ENCODE measurements around the gene USP28.
A peak's percentile ranks its signal among the peaks of the same experiment; 100 is the strongest.

Gene USP28

DNA sequence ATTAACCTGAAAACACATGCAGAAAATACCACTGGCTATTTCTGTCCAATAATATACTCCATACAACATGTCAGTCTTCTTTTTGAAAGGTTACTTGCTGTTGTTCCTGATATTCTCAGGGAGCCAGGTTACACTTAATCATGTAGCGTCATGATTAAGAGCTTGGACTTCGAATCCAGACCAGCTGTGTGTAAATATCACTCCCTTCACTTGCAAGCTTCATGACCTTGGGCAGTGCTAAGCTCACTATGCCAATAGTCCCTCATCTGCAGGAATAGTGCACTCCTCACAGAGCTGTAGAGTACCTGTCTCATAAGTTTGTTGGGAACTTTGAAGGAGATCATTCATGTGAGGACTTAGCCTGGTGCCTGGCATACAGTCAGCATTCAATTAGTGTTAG, 31.1 kb upstream of the USP28 start (continued):
- TF ChIP-seq, protein P1, sequence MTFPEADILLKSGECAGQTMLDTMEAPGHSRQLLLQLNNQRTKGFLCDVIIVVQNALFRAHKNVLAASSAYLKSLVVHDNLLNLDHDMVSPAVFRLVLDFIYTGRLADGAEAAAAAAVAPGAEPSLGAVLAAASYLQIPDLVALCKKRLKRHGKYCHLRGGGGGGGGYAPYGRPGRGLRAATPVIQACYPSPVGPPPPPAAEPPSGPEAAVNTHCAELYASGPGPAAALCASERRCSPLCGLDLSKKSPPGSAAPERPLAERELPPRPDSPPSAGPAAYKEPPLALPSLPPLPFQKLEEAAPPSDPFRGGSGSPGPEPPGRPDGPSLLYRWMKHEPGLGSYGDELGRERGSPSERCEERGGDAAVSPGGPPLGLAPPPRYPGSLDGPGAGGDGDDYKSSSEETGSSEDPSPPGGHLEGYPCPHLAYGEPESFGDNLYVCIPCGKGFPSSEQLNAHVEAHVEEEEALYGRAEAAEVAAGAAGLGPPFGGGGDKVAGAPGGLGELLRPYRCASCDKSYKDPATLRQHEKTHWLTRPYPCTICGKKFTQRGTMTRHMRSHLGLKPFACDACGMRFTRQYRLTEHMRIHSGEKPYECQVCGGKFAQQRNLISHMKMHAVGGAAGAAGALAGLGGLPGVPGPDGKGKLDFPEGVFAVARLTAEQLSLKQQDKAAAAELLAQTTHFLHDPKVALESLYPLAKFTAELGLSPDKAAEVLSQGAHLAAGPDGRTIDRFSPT (tag by site-specific recombination; IDR thresholded peaks at IDR 0.05): no peak
- peak; percentile 74; the same call in 1 of the 2 replicates for TF ChIP-seq ZNF600 (tag by site-specific recombination; IDR thresholded peaks at IDR 0.05)
- no peak for TF ChIP-seq KLF10 (tag by site-specific recombination; IDR thresholded peaks at IDR 0.05)
- peak; percentile 79 for TF ChIP-seq WT1 (tag by site-specific recombination; IDR thresholded peaks at IDR 0.05)
- peak; percentile 69 for TF ChIP-seq TRIM28 (IDR thresholded peaks at IDR 0.05; ENCODE audit: borderline replicate concordance, low read length)
- TF ChIP-seq ZNF521 (tag by site-specific recombination; IDR thresholded peaks at IDR 0.05): no peak
- TF ChIP-seq, protein P2, sequence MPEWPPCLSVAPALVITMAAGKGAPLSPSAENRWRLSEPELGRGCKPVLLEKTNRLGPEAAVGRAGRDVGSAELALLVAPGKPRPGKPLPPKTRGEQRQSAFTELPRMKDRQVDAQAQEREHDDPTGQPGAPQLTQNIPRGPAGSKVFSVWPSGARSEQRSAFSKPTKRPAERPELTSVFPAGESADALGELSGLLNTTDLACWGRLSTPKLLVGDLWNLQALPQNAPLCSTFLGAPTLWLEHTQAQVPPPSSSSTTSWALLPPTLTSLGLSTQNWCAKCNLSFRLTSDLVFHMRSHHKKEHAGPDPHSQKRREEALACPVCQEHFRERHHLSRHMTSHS (tag by site-specific recombination; IDR thresholded peaks at IDR 0.05): no peak

DNA sequence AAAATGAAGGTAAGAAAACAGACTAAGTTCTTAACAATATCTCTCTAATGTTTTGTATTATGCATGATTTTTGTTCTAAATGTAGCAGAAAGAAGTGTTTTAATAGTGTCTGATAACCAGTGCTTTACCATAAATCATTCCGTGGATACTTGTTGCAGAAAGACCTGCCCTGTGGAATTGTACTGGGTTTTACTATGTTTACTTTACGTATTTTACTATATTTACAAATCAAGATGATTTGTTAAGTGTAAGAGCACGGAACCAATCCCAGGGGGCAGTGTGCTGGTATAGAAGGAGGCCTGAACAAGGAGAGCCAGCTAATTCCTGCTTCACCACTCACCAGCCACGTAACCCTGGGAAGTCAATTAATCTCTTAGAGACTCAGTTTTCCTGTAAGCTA, 30.7 kb upstream of the USP28 start:
- H3K4me3 ChIP-seq (ENCODE audit: low read depth, low read length): no peak overlapping the region
- H3K27ac ChIP-seq (ENCODE audit: extremely low read depth, low read depth, low read length): peak overlapping the region; percentile 54
- H3K9me3 ChIP-seq (ENCODE audit: control insufficient read depth, insufficient read depth, low read depth, low read length): no peaks in the 10 kb centered on the region
- H3K36me3 ChIP-seq (ENCODE audit: control insufficient read depth in 2 of 2, insufficient read depth in 1 of 2, low read length in 2 of 2): no peaks in the 10 kb centered on the region
- ChIA-PET POLR2A (interaction anchor here (0.9 kb wide), 1 partner anchor 31 kb away, joined by 3 read pairs; the partner anchor contains the start of gene USP28), CTCF (interaction anchor here (0.6 to 5.9 kb wide), 18 partner anchors 9 to 356 kb away, joined by 3 to 67 read pairs (median 4); partner anchors contain the start of gene HTR3A)
- peaks cover 18% of the 10 kb centered on the region for H3K4me1 ChIP-seq (ENCODE audit: control insufficient read depth, insufficient read depth, low read length)
- peak; percentile 96 for TF ChIP-seq ZNF843 (tag by site-specific recombination; IDR thresholded peaks at IDR 0.05)
- TF ChIP-seq KLF9 (tag by site-specific recombination; IDR thresholded peaks at IDR 0.05; ENCODE audit: low read depth): no peak
- TF ChIP-seq ZNF626 (tag by site-specific recombination; IDR thresholded peaks at IDR 0.05): no peak
- TF ChIP-seq OSR2 (tag by site-specific recombination; IDR thresholded peaks at IDR 0.05): peak; percentile 76
- TF ChIP-seq SP2 (tag by site-specific recombination; IDR thresholded peaks at IDR 0.05): 0 out of 2 replicates have a peak, but pooled peaks have one; percentile 5
- no peak for TF ChIP-seq ZNF48 (tag by site-specific recombination; IDR thresholded peaks at IDR 0.05)
- peak; percentile 23; the same call in 1 of the 2 replicates for TF ChIP-seq ZNF324 (tag by site-specific recombination; IDR thresholded peaks at IDR 0.05)
- no peak for TF ChIP-seq SP3 (tag by site-specific recombination; IDR thresholded peaks at IDR 0.05)
- TF ChIP-seq ZNF423 (tag by site-specific recombination; IDR thresholded peaks at IDR 0.05): no peak
- TF ChIP-seq, protein P3, sequence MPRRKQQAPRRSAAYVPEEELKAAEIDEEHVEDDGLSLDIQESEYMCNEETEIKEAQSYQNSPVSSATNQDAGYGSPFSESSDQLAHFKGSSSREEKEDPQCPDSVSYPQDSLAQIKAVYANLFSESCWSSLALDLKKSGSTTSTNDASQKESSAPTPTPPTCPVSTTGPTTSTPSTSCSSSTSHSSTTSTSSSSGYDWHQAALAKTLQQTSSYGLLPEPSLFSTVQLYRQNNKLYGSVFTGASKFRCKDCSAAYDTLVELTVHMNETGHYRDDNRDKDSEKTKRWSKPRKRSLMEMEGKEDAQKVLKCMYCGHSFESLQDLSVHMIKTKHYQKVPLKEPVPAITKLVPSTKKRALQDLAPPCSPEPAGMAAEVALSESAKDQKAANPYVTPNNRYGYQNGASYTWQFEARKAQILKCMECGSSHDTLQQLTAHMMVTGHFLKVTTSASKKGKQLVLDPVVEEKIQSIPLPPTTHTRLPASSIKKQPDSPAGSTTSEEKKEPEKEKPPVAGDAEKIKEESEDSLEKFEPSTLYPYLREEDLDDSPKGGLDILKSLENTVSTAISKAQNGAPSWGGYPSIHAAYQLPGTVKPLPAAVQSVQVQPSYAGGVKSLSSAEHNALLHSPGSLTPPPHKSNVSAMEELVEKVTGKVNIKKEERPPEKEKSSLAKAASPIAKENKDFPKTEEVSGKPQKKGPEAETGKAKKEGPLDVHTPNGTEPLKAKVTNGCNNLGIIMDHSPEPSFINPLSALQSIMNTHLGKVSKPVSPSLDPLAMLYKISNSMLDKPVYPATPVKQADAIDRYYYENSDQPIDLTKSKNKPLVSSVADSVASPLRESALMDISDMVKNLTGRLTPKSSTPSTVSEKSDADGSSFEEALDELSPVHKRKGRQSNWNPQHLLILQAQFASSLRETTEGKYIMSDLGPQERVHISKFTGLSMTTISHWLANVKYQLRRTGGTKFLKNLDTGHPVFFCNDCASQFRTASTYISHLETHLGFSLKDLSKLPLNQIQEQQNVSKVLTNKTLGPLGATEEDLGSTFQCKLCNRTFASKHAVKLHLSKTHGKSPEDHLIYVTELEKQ (tag by site-specific recombination; IDR thresholded peaks at IDR 0.05; ENCODE audit: borderline replicate concordance): peak; percentile 57; the same call in 1 of the 2 replicates
- TF ChIP-seq, protein P4, sequence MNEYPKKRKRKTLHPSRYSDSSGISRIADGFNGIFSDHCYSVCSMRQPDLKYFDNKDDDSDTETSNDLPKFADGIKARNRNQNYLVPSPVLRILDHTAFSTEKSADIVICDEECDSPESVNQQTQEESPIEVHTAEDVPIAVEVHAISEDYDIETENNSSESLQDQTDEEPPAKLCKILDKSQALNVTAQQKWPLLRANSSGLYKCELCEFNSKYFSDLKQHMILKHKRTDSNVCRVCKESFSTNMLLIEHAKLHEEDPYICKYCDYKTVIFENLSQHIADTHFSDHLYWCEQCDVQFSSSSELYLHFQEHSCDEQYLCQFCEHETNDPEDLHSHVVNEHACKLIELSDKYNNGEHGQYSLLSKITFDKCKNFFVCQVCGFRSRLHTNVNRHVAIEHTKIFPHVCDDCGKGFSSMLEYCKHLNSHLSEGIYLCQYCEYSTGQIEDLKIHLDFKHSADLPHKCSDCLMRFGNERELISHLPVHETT (tag by site-specific recombination; IDR thresholded peaks at IDR 0.05): no peak
- peak; percentile 83; the same call in 1 of the 2 replicates for TF ChIP-seq BCL11A (tag by site-specific recombination; IDR thresholded peaks at IDR 0.05; ENCODE audit: low read depth)
- no peak for TF ChIP-seq ZNF302 (tag by site-specific recombination; IDR thresholded peaks at IDR 0.05; ENCODE audit: low read depth)
- TF ChIP-seq, protein P5, sequence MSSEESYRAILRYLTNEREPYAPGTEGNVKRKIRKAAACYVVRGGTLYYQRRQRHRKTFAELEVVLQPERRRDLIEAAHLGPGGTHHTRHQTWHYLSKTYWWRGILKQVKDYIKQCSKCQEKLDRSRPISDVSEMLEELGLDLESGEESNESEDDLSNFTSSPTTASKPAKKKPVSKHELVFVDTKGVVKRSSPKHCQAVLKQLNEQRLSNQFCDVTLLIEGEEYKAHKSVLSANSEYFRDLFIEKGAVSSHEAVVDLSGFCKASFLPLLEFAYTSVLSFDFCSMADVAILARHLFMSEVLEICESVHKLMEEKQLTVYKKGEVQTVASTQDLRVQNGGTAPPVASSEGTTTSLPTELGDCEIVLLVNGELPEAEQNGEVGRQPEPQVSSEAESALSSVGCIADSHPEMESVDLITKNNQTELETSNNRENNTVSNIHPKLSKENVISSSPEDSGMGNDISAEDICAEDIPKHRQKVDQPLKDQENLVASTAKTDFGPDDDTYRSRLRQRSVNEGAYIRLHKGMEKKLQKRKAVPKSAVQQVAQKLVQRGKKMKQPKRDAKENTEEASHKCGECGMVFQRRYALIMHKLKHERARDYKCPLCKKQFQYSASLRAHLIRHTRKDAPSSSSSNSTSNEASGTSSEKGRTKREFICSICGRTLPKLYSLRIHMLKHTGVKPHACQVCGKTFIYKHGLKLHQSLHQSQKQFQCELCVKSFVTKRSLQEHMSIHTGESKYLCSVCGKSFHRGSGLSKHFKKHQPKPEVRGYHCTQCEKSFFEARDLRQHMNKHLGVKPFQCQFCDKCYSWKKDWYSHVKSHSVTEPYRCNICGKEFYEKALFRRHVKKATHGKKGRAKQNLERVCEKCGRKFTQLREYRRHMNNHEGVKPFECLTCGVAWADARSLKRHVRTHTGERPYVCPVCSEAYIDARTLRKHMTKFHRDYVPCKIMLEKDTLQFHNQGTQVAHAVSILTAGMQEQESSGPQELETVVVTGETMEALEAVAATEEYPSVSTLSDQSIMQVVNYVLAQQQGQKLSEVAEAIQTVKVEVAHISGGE (tag by site-specific recombination; conservative IDR thresholded peaks at IDR 0.05; ENCODE audit: low read depth): no peak
- TF ChIP-seq KLF8 (tag by site-specific recombination; IDR thresholded peaks at IDR 0.05): peak; percentile 52; the same call in 1 of the 2 replicates
- TF ChIP-seq, protein P6, sequence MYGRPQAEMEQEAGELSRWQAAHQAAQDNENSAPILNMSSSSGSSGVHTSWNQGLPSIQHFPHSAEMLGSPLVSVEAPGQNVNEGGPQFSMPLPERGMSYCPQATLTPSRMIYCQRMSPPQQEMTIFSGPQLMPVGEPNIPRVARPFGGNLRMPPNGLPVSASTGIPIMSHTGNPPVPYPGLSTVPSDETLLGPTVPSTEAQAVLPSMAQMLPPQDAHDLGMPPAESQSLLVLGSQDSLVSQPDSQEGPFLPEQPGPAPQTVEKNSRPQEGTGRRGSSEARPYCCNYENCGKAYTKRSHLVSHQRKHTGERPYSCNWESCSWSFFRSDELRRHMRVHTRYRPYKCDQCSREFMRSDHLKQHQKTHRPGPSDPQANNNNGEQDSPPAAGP (tag by site-specific recombination; IDR thresholded peaks at IDR 0.05): 0 out of 2 replicates have a peak, but pooled peaks have one; percentile 19
- TF ChIP-seq ZNF311 (tag by site-specific recombination; IDR thresholded peaks at IDR 0.05; ENCODE audit: borderline replicate concordance): no peak
- peak; percentile 81 for TF ChIP-seq ZNF10 (tag by site-specific recombination; IDR thresholded peaks at IDR 0.05)
